Tibial nerve (tissue), 4 donors: ENCODE data around the gene IP6K1. TPM values are rescaled to one million over a fixed set of nuclear protein-coding genes. Genes with fewer than 3 reads are reported as not detected.

Experiments
- DNase-seq, 2 donors: peaks; one replicate each; pipeline ENCODE4 v3.0.0-alpha.2; 2019; ENCODE audit warnings: low spot score in 2 of 2
- H3K27ac ChIP-seq, 4 donors: fragments of 200-600 bp; sonication (generic) in 3 of 4; one replicate each; pipeline ENCODE4 v1.5.1; 2017 to 2019; ENCODE audit warnings: mild to moderate bottlenecking in 1 of 4
- H3K27me3 ChIP-seq, 2 donors: fragments of 200-600 bp; sonication (generic) in 1 of 2; one replicate each; pipeline versions ENCODE4 v1.5.1 to v1.6.0; 2017 to 2019
- H3K36me3 ChIP-seq, 3 donors: fragments of 200-600 bp; sonication (generic); one replicate each; pipeline ENCODE4 v1.5.1; 2018 to 2019
- H3K4me1 ChIP-seq, 4 donors: fragments of 200-600 bp; sonication (generic) in 3 of 4; one replicate each; pipeline ENCODE4 v1.5.1; 2017 to 2019
- H3K4me3 ChIP-seq, 4 donors: fragments of 200-600 bp; sonication (generic) in 3 of 4; one replicate each; pipeline ENCODE4 v1.5.1; 2017 to 2019; ENCODE audit warnings: mild to moderate bottlenecking in 1 of 4, moderate library complexity in 1 of 4
- H3K9me3 ChIP-seq, 4 donors: fragments of 200-600 bp; sonication (generic) in 3 of 4; one replicate each; pipeline ENCODE4 v1.5.1; 2017 to 2019
- CTCF ChIP-seq, 5 experiments: fragments of 200-600 bp in 3 of 5; fragments of 450-650 bp in 2 of 5; sonication (generic) in 3 of 5; IDR thresholded peaks; one replicate each; pipeline ENCODE4 v1.5.1; 2016 to 2019; ENCODE audit warnings: antibody characterized with exemption in 5 of 5, mild to moderate bottlenecking in 3 of 5, moderate library complexity in 2 of 5
- EP300 ChIP-seq, 2 donors: sonication (generic); formaldehyde crosslinking; IDR thresholded peaks; one replicate each; pipeline ENCODE4 v1.6.1; 2017; ENCODE audit warnings: antibody characterized with exemption in 2 of 2, mild to moderate bottlenecking in 1 of 2
- POLR2A ChIP-seq, 2 donors: fragments of 450-650 bp; IDR thresholded peaks; one replicate each; pipeline ENCODE4 v1.6.1; 2017; ENCODE audit warnings: antibody characterized with exemption in 2 of 2, mild to moderate bottlenecking in 2 of 2, moderate library complexity in 2 of 2
- WGBS, 2 donors: methylation state at CpG; one replicate each; pipeline ENCODE4 v1.1.5; 2018; 5-methylcytosine and 5-hydroxymethylcytosine counted together
- total RNA-seq, 4 donors: library from RNA; depleted of rRNA; stranded (reverse); fragments of >200 nt; gene quantifications; one replicate each; pipeline ENCODE4 v1.1.0, GENCODE V29; 2016

The IP6K1 gene
- total RNA-seq, 4 donors from 2014 or later, result 43.2 to 77.5 (median 50.7) TPM

GRCh38 chr3:49771340-49771938 is 14.9 kb downstream of the IP6K1 start:
- no peak for DNase-seq
- Histone ChIP-seq H3K27ac (no peak overlapping the region), H3K4me3 (no peak overlapping the region), H3K9me3 (no peaks in the 10 kb centered on the region), H3K4me1 (peaks cover 0 to 47% (median 5%) of the 10 kb centered on the region in 4 donors), H3K36me3 (peaks cover 0 to 12% (median 0%) of the 10 kb centered on the region in 3 donors), H3K27me3 (no peaks in the 10 kb centered on the region)
- 63 to 68% methylated on average over 1 of the region's 1 CpG for WGBS, 2 donors
- TF ChIP-seq EP300 (IDR thresholded peaks at IDR 0.05) (no peak), CTCF (IDR thresholded peaks at IDR 0.05) (no peak), POLR2A (IDR thresholded peaks at IDR 0.05) (no peak)

- Histone ChIP-seq H3K4me3 (no peak overlapping the region), H3K4me1 (peaks cover 0 to 34% (median 5%) of the 10 kb centered on the region in 4 donors), H3K36me3 (peaks cover 0 to 4% (median 0%) of the 10 kb centered on the region in 3 donors), H3K27me3 (no peaks in the 10 kb centered on the region), H3K27ac (no peak overlapping the region), H3K9me3 (no peaks in the 10 kb centered on the region)
- no peak for DNase-seq
- TF ChIP-seq CTCF (IDR thresholded peaks at IDR 0.05), result no peak
- TF ChIP-seq EP300 (IDR thresholded peaks at IDR 0.05), result no peak
- TF ChIP-seq POLR2A (IDR thresholded peaks at IDR 0.05), result no peak
Observed at GRCh38 chr3:49769926-49770325, 16.4 kb downstream of the IP6K1 start.

- no peak overlapping the region for H3K4me3 ChIP-seq
- H3K4me1 ChIP-seq, result peaks cover 0 to 29% (median 5%) of the 10 kb centered on the region in 4 donors
- TF ChIP-seq CTCF (IDR thresholded peaks at IDR 0.05) (no peak), POLR2A (IDR thresholded peaks at IDR 0.05) (no peak), EP300 (IDR thresholded peaks at IDR 0.05) (no peak)
- no peak for DNase-seq
- no peaks in the 10 kb centered on the region for H3K27me3 ChIP-seq
- peaks cover 0 to 10% (median 0%) of the 10 kb centered on the region in 3 donors for H3K36me3 ChIP-seq
- no peak overlapping the region for H3K27ac ChIP-seq
- 60 to 72% methylated on average over 3 of the region's 3 CpGs for WGBS, 2 donors
- H3K9me3 ChIP-seq, result no peaks in the 10 kb centered on the region
Observed at GRCh38 chr3:49769286-49769915, 16.9 kb downstream of the IP6K1 start.

- Histone ChIP-seq H3K36me3 (peaks cover 0 to 15% (median 0%) of the 10 kb centered on the region in 3 donors), H3K9me3 (no peaks in the 10 kb centered on the region), H3K4me3 (no peak overlapping the region), H3K4me1 (peaks cover 0 to 11% (median 0%) of the 10 kb centered on the region in 4 donors), H3K27me3 (no peaks in the 10 kb centered on the region), H3K27ac (no peak overlapping the region)
- TF ChIP-seq EP300 (IDR thresholded peaks at IDR 0.05) (no peak), CTCF (IDR thresholded peaks at IDR 0.05) (no peak), POLR2A (IDR thresholded peaks at IDR 0.05) (no peak)
- no peak for DNase-seq
- WGBS, 2 donors, result 95 to 98% methylated on average over 4 of the region's 4 CpGs
Observed at GRCh38 chr3:49763981-49764380, 22.4 kb downstream of the IP6K1 start.

GRCh38 chr3:49761661-49762060 is 24.7 kb downstream of the IP6K1 start:
- no peak overlapping the region for H3K4me3 ChIP-seq
- DNase-seq, result no peak
- no peak overlapping the region for H3K27ac ChIP-seq
- H3K27me3 ChIP-seq, result no peaks in the 10 kb centered on the region
- 91 to 97% methylated on average over 3 of the region's 3 CpGs for WGBS, 2 donors
- H3K9me3 ChIP-seq, result no peaks in the 10 kb centered on the region
- H3K4me1 ChIP-seq, result peaks cover 0 to 32% (median 0%) of the 10 kb centered on the region in 4 donors
- peaks cover 0 to 15% (median 0%) of the 10 kb centered on the region in 3 donors for H3K36me3 ChIP-seq
- TF ChIP-seq POLR2A (IDR thresholded peaks at IDR 0.05) (no peak), EP300 (IDR thresholded peaks at IDR 0.05) (no peak), CTCF (IDR thresholded peaks at IDR 0.05) (no peak)
